Measurements from ENCODE around the gene ACOX2.

GRCh38 chr3:58559586-58559985 is 22.6 kb upstream of the ACOX2 start:
- TF ChIP-seq USF2 (IDR thresholded peaks at IDR 0.05): no peak
- no peak for TF ChIP-seq ZNF302 (CRISPR knock-in tag; IDR thresholded peaks at IDR 0.05)
- no peak for TF ChIP-seq CTCF (IDR thresholded peaks at IDR 0.05)
- TF ChIP-seq REST (IDR thresholded peaks at IDR 0.05): no peak
- TF ChIP-seq POLR2A (IDR thresholded peaks at IDR 0.05; ENCODE audit: low read length): no peak
- no peak for TF ChIP-seq HDAC2 (IDR thresholded peaks at IDR 0.05)
- TF ChIP-seq RAD21 (conservative IDR thresholded peaks at IDR 0.05 in 1 of 2, IDR thresholded peaks at IDR 0.05 in 1 of 2): no peak
- no peak for TF ChIP-seq EP300 (IDR thresholded peaks at IDR 0.05)
